GM12874 (cell line): ENCODE data around the gene INVS.

Experiments used
- TF ChIP-seq, protein P1 (sequence below): IDR thresholded peaks from 2 replicates; pipeline ENCODE4 v1.5.1; 2011; ENCODE audit warnings: low read depth, mild to moderate bottlenecking, control low read depth, low read length, moderate library complexity; ENCODE audit not compliant: insufficient read depth

INVS gene

GRCh38 chr9:100197553-100197952, 98.5 kb downstream of the INVS start:
- TF ChIP-seq, protein P1, sequence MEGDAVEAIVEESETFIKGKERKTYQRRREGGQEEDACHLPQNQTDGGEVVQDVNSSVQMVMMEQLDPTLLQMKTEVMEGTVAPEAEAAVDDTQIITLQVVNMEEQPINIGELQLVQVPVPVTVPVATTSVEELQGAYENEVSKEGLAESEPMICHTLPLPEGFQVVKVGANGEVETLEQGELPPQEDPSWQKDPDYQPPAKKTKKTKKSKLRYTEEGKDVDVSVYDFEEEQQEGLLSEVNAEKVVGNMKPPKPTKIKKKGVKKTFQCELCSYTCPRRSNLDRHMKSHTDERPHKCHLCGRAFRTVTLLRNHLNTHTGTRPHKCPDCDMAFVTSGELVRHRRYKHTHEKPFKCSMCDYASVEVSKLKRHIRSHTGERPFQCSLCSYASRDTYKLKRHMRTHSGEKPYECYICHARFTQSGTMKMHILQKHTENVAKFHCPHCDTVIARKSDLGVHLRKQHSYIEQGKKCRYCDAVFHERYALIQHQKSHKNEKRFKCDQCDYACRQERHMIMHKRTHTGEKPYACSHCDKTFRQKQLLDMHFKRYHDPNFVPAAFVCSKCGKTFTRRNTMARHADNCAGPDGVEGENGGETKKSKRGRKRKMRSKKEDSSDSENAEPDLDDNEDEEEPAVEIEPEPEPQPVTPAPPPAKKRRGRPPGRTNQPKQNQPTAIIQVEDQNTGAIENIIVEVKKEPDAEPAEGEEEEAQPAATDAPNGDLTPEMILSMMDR: no peak

- TF ChIP-seq, protein P1: no peak
Observed at GRCh38 chr9:100202806-100203205, 103.8 kb downstream of the INVS start.

DNA sequence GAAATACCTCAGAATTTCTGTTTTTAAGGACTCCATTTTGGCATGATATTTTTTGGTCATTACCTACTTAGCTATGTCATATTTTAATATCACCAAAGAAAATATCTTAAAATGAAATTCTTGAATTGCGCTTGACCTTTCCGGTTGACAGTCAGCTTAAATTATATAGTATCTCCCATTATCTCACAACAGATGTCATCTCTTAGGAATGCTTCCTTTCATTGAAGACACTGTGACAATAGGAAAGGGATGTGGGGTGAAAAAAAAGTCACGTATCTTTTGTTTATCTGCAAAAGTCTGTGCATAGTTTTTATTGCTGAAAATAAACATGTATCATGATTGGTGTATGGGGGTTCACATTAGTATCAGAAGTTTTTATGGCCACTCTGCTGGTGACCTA, 105.8 kb downstream of the INVS start:
- TF ChIP-seq, protein P1: no peak

DNA sequence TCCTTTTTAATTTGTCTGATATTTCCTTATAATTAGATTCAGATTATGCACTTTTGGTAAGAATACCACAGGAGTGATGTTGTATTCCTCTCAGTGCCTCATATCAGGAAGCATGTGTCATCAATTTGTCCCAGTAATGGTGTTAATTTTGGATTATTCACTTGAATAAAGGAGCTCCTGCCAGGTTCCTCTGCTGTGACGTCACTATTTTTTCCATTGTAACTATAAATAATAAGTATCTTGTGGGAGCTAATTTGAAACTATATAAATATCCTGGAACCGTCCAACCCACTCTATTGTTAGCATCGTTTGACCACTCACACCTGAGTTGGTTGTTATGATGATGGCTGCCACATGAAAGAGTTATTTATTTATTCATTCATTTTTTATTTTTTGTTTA, 107.9 kb downstream of the INVS start:
- TF ChIP-seq, protein P1: no peak

DNA sequence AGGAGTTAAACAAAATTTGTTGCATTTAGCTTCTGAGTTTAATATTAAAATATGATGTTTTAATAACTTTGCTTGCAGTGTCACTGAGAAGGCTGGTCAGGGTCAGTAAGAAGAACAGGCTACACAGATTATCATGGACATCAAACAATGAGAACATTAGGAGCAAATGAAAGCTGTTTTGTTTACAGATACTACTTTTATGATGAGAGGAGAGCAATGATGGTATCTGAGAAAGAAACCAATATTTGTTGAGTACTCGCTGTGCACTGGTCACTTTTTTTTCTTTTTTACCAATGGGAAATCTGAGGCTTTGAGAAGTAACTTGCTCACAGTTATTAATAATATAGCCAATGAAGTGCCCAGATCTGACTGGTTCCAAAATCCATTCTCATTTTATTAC, 109.6 kb downstream of the INVS start:
- TF ChIP-seq, protein P1: no peak

- TF ChIP-seq, protein P1: no peak
Observed at GRCh38 chr9:100211476-100211875, 112.4 kb downstream of the INVS start.

GRCh38 chr9:100213730-100214477, 114.9 kb downstream of the INVS start:
- TF ChIP-seq, protein P1: no peak
